Measurements from ENCODE around the gene CD1E.
"Not testable (repeated sequence)": the region's sequence is repeated elsewhere in the genome, so short reads cannot be mapped to it uniquely, and the experiment has no call there.

The CD1E gene

DNA sequence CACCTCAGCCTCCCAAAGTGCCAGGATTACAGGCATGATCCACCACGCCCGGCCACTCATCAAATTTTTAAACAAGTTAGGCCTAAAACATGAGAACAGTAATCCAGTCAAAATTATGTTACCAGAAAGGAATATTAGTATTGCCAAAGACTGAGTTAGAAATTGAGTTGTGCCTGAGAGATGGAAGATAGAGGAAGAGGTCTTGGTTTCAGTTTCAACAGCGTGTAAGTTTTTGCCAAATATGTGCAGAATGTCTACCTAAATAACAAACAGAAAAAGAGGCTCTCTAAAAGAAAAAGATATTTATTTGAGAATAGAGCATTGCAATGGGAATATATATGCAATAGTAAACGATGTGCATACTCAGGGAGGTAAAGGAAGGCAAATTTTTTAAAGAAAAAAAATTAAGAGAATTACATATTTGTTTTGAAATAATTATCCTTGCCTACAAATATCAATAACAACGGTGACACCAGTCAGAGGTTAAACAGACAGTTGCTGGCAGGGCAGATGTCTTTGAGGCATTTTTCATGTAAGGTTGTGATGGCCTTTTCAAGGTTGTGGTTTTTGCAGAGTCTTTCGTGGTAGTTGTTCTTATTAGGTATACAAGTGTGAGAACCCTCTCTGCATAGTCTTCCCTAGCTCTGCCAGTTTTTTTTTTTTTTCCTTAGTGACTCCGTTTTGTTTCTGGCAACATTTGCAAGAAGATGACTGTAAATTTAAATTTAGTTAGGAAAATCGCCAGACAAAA is 20.1 kb upstream of the CD1E start:
- peaks cover 6% of the 10 kb centered on the region for H3K4me1 Mint-ChIP-seq
- no peak for ATAC-seq (replicated peaks; ENCODE audit: extremely low read depth, poor library complexity, severe bottlenecking)
- H3K4me3 Mint-ChIP-seq: no peak overlapping the region
- no peaks in the 10 kb centered on the region for H3K9me3 Mint-ChIP-seq
- H3K27me3 Mint-ChIP-seq: peaks cover 23% of the 10 kb centered on the region
- H3K27ac Mint-ChIP-seq (ENCODE audit: low read depth): no peak overlapping the region
- no peak for DNase-seq (ENCODE audit: low spot score in 2 of 2)
- no peaks in the 10 kb centered on the region for H3K36me3 Mint-ChIP-seq (ENCODE audit: insufficient read depth)

DNA sequence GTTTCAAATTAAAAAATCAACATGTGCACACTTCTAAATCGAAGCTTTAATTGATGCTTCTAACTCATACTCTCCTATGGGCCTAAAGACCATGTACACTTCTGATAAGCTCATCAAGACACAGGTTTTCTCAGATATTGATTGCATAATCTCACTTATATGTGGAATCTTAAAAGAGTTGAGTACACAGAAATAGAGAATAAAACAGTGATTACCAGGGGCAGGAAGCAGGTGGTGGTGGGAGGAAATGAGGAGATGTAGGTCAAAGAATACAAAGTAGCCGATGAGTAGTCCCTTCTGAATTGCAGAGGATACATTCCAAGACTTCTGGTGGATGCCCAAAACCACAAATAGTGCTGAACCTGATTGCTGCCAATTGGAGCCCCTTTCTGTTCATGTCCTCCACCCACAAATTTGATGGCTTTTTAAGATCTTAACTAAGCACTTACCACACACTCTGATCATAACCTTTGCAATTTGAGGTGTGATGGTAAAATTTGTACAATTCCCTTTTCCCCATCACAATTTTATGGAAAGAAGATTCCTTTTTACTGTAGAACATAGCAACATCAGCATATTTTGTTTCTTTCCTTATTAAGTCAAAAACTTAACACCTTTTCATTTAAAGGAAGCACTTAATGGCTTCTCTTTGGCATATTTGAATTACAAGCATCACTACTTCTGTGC is 19.0 kb upstream of the CD1E start:
- Mint-ChIP-seq H3K4me3 (no peak overlapping the region), H3K36me3 (ENCODE audit: insufficient read depth) (no peaks in the 10 kb centered on the region), H3K27ac (ENCODE audit: low read depth) (no peak overlapping the region), H3K4me1 (peaks cover 6% of the 10 kb centered on the region), H3K27me3 (peaks cover 27% of the 10 kb centered on the region), H3K9me3 (no peaks in the 10 kb centered on the region)
- ATAC-seq (replicated peaks; ENCODE audit: extremely low read depth, poor library complexity, severe bottlenecking) (no peak), DNase-seq (ENCODE audit: low spot score in 2 of 2) (no peak)

DNA sequence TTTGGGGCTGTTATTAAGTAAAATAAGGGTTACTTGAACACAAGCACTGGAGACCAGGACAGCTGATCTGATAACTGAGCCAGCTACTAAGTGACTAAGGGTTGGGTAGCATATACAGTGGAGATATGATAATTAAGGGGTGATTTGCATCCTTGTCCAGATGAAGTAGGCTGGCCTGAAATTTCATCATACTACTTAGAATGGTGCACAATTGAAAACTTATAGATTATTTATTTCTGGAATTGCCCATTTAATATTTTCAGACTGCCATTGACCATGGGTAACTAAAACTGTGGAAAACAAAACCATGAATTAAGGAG is 18.5 kb upstream of the CD1E start:
- Mint-ChIP-seq H3K27me3 (peaks cover 27% of the 10 kb centered on the region), H3K9me3 (no peaks in the 10 kb centered on the region), H3K4me3 (no peak overlapping the region), H3K36me3 (ENCODE audit: insufficient read depth) (no peaks in the 10 kb centered on the region), H3K4me1 (peaks cover 6% of the 10 kb centered on the region), H3K27ac (ENCODE audit: low read depth) (no peak overlapping the region)
- no peak for ATAC-seq (replicated peaks; ENCODE audit: extremely low read depth, poor library complexity, severe bottlenecking)
- DNase-seq (ENCODE audit: low spot score in 2 of 2): no peak

DNA sequence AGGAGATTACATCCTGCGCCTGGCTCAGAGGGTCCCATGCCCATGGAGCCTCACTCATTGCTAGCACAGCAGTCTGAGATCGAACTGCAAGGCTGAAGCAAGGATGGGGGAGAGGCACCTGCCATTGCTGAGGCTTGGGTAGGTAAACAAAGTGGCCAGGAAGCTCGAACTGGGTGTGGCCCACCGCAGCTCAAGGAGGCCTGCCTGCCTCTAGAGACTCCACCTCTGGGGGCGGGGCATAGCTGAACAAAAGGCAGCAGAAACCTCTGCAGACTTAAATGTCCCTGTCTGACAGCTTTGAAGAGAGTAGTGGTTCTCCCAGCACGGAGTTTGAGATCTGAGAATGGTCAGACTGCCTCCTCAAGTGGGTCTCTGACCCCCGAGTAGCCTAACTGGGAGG is 17.3 kb upstream of the CD1E start:
- ATAC-seq (replicated peaks; ENCODE audit: extremely low read depth, poor library complexity, severe bottlenecking); DNase-seq (ENCODE audit: low spot score in 2 of 2); H3K4me1 Mint-ChIP-seq; H3K36me3 Mint-ChIP-seq (ENCODE audit: insufficient read depth); H3K9me3 Mint-ChIP-seq; H3K4me3 Mint-ChIP-seq; H3K27ac Mint-ChIP-seq (ENCODE audit: low read depth): not testable (repeated sequence)
- peaks cover 27% of the 10 kb centered on the region for H3K27me3 Mint-ChIP-seq

DNA sequence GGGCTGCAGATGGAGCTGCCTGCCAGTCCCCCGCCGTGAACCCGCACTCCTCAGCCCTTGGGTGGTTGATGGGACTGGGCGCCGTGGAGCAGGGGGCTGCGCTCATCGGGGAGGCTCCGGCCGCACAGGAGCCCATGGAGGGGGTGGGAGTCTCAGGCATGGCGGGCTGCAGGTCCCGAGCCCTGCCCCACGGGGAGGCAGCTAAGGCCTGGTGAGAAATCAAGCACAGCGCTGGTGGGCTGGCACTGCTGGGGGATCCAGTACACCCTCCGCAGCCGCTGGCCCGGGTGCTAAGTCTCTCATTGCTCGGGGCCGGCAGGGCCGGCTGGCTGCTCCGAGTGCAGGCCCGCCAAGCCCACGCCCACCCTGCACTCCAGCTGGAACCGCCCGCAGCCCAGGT is 4.7 kb upstream of the CD1E start:
- peaks cover 39% of the 10 kb centered on the region for H3K27me3 Mint-ChIP-seq
- not testable (repeated sequence) for ATAC-seq (replicated peaks; ENCODE audit: extremely low read depth, poor library complexity, severe bottlenecking); DNase-seq (ENCODE audit: low spot score in 2 of 2); H3K4me3 Mint-ChIP-seq; H3K27ac Mint-ChIP-seq (ENCODE audit: low read depth); H3K9me3 Mint-ChIP-seq; H3K36me3 Mint-ChIP-seq (ENCODE audit: insufficient read depth); H3K4me1 Mint-ChIP-seq

DNA sequence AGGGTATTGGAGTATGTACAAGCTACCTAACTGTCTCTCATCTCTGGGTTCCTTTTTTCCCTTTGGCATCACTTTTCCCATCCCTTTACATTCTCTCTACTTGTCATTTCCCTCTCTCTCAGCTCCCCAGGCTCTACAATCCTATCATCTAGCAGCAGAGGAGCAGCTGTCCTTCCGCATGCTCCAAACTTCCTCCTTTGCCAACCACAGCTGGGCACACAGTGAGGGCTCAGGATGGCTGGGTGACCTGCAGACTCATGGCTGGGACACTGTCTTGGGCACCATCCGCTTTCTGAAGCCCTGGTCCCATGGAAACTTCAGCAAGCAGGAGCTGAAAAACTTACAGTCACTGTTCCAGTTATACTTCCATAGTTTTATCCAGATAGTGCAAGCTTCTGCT is 561 bp downstream of the CD1E start:
- no peaks in the 10 kb centered on the region for H3K4me1 Mint-ChIP-seq
- H3K27ac Mint-ChIP-seq (ENCODE audit: low read depth): no peak overlapping the region
- peaks cover 1% of the 10 kb centered on the region for H3K36me3 Mint-ChIP-seq (ENCODE audit: insufficient read depth)
- peaks cover 52% of the 10 kb centered on the region for H3K27me3 Mint-ChIP-seq
- no peak for ATAC-seq (replicated peaks; ENCODE audit: extremely low read depth, poor library complexity, severe bottlenecking)
- H3K4me3 Mint-ChIP-seq: no peak overlapping the region
- no peak for DNase-seq (ENCODE audit: low spot score in 2 of 2)
- no peaks in the 10 kb centered on the region for H3K9me3 Mint-ChIP-seq

DNA sequence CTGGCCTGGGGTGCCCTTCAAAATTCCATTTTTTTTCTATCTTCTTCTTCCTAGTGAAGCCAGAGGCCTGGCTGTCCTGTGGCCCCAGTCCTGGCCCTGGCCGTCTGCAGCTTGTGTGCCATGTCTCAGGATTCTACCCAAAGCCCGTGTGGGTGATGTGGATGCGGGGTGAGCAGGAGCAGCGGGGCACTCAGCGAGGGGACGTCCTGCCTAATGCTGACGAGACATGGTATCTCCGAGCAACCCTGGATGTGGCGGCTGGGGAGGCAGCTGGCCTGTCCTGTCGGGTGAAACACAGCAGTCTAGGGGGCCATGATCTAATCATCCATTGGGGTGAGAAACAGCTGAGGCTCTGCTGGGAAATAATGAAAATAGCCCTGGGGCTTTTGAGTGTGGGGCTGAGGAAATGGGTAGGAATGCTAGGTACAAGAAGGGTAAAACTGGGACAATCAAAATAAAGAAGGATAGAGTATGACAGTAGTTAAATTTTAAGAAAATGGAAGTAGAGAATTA is 2.1 kb downstream of the CD1E start:
- no peak for DNase-seq (ENCODE audit: low spot score in 2 of 2)
- Mint-ChIP-seq H3K27ac (ENCODE audit: low read depth) (no peak overlapping the region), H3K27me3 (peaks cover 65% of the 10 kb centered on the region), H3K4me3 (no peak overlapping the region), H3K36me3 (ENCODE audit: insufficient read depth) (peaks cover 1% of the 10 kb centered on the region), H3K9me3 (no peaks in the 10 kb centered on the region), H3K4me1 (no peaks in the 10 kb centered on the region)
- ATAC-seq (replicated peaks; ENCODE audit: extremely low read depth, poor library complexity, severe bottlenecking): no peak

DNA sequence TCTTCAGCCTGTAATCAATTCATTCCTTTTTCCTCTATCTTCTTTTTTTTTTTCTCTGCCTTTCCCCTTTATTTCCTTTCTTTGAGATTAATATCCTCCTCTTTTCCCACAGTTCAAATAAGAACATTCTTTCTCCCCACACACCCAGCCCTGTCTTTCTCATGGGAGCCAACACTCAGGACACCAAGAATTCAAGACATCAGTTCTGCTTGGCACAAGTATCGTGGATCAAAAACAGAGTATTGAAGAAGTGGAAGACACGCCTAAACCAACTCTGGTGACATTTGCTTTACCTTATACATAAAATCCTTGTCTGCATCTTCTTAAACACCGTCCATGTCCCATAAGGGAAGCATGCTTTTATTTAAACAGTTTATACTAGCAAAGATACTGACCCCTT is 2.9 kb downstream of the CD1E start:
- Mint-ChIP-seq H3K9me3 (no peaks in the 10 kb centered on the region), H3K27ac (ENCODE audit: low read depth) (no peak overlapping the region), H3K36me3 (ENCODE audit: insufficient read depth) (peaks cover 1% of the 10 kb centered on the region), H3K4me1 (no peaks in the 10 kb centered on the region), H3K27me3 (peaks cover 65% of the 10 kb centered on the region), H3K4me3 (no peak overlapping the region)
- ATAC-seq (replicated peaks; ENCODE audit: extremely low read depth, poor library complexity, severe bottlenecking) (no peak), DNase-seq (ENCODE audit: low spot score in 2 of 2) (no peak)

DNA sequence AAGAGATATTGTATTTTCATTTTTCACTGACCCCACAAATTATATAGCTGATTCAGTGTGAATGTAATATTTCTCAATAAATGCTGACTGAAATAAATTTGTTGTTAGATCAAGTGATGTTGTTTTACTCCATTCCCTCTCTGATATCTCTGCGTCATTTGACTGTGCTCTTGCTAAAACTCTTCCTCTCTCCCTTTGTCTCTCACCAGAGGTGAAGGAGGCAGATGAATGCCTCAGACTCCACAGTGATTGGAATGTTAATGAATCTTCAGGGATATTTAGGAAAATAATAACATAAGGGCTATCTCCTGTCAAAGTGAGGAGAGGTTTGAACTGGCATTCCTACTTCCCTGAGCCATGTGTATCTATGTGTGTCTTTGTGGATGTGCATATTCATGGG is 3.7 kb downstream of the CD1E start:
- peaks cover 1% of the 10 kb centered on the region for H3K36me3 Mint-ChIP-seq (ENCODE audit: insufficient read depth)
- DNase-seq (ENCODE audit: low spot score in 2 of 2): no peak
- ATAC-seq (replicated peaks; ENCODE audit: extremely low read depth, poor library complexity, severe bottlenecking): no peak
- H3K27me3 Mint-ChIP-seq: peaks cover 65% of the 10 kb centered on the region
- no peak overlapping the region for H3K4me3 Mint-ChIP-seq
- no peak overlapping the region for H3K27ac Mint-ChIP-seq (ENCODE audit: low read depth)
- H3K4me1 Mint-ChIP-seq: no peaks in the 10 kb centered on the region
- no peaks in the 10 kb centered on the region for H3K9me3 Mint-ChIP-seq

DNA sequence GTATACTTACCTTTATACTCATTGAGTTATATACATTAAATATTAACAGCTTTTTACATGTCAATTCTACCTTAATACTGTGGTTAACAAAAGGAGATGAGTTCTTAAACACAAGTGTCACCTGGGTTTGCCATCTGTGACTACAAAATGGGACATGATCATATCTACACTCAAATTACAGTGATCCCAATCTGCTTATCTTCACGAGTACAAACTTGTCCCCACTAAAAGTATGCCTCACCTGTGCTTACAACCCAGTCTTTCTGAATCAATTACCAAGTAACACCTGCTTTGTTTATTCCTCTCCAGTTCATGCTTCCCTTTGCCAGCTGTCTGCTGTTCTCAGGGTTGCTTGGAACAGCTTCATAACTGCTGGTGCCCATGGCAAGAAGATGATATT is 8.8 kb downstream of the CD1E start:
- DNase-seq (ENCODE audit: low spot score in 2 of 2): no peak
- Mint-ChIP-seq H3K9me3 (no peaks in the 10 kb centered on the region), H3K27me3 (peaks cover 61% of the 10 kb centered on the region), H3K4me1 (peaks cover 10% of the 10 kb centered on the region), H3K4me3 (no peak overlapping the region), H3K27ac (ENCODE audit: low read depth) (no peak overlapping the region), H3K36me3 (ENCODE audit: insufficient read depth) (no peaks in the 10 kb centered on the region)
- no peak for ATAC-seq (replicated peaks; ENCODE audit: extremely low read depth, poor library complexity, severe bottlenecking)

DNA sequence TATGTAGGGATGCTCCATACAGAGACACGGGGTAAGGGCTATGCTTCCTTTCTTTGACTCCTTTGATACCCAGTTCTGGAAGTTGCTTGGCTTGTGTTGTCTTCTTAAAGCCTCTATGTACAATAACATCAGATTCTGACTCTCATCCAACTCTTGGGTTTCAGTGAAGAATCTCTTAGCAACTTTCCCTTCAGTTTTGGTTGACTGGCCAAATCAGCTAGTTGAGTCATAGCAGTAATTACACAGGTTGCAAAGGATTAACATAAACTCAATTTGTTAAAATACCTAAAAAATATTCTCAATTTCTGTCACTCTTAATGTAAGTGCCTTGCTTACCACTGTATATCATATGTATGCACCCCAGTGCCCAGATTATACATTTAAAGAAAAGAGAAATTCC is 9.2 kb downstream of the CD1E start:
- DNase-seq (ENCODE audit: low spot score in 2 of 2): no peak
- Mint-ChIP-seq H3K36me3 (ENCODE audit: insufficient read depth) (no peaks in the 10 kb centered on the region), H3K4me1 (peaks cover 10% of the 10 kb centered on the region), H3K4me3 (no peak overlapping the region), H3K27me3 (peaks cover 61% of the 10 kb centered on the region), H3K9me3 (no peaks in the 10 kb centered on the region), H3K27ac (ENCODE audit: low read depth) (no peak overlapping the region)
- ATAC-seq (replicated peaks; ENCODE audit: extremely low read depth, poor library complexity, severe bottlenecking): no peak

DNA sequence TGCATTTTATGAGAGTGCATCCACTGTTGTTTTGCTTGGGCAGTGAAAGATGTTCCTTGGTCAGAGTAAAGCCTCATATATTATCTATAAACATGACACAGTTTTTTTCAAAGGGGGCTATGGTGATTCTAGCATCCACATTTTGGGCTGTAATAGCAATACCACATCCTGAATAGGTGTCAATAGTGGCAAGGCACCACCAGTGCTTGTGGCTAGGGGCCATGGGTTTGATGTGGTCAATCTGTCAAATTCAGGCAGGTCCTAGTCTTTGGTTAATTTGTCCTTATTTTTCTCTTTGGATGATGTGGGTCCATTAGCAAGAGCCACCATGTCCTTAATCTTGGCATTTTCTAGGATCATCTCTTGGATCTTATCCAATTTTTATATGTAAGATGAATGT is 13.1 kb downstream of the CD1E start:
- Mint-ChIP-seq H3K36me3 (ENCODE audit: insufficient read depth) (no peaks in the 10 kb centered on the region), H3K27me3 (peaks cover 84% of the 10 kb centered on the region), H3K9me3 (peaks cover 9% of the 10 kb centered on the region), H3K4me3 (no peak overlapping the region), H3K4me1 (peaks cover 10% of the 10 kb centered on the region), H3K27ac (ENCODE audit: low read depth) (no peak overlapping the region)
- no peak for DNase-seq (ENCODE audit: low spot score in 2 of 2)
- ATAC-seq (replicated peaks; ENCODE audit: extremely low read depth, poor library complexity, severe bottlenecking): no peak

DNA sequence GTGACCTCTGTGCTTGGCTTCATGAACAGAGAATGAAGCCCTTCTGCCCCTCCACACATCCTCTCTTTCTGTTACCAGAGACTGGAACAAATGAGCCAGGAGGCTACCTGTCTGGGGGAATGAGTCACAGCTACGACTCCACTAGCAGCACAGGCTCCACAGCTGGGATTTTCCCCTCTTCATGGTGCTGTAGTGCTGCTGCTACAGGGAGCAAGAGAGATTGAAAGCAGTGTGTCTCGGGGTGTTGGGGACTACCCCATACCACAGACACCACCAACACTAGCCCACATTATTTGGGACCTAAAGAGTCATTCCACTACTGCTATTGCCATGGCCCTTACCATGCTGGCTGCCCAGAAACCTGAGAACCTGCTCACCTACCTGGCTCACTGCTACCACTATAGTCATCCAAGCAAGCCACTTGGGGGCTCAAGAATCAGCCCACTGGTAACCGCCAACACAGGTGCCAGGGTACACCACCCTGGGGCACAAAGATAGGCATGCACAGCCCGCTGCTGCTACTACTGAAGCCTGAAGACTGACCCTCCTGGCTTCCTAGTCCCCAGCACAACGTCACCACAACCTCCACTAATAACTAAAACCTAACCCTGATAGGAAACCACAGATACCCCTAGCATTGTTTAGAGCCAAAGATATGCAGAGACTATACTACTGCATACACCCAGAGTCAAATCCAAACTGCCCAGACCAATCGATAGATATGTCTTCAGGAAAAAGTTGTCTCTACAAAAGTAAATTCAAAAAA is 17.7 kb downstream of the CD1E start:
- no peak overlapping the region for H3K27ac Mint-ChIP-seq (ENCODE audit: low read depth)
- peaks cover 97% of the 10 kb centered on the region for H3K27me3 Mint-ChIP-seq
- DNase-seq (ENCODE audit: low spot score in 2 of 2) (no peak), ATAC-seq (replicated peaks; ENCODE audit: extremely low read depth, poor library complexity, severe bottlenecking) (no peak)
- no peaks in the 10 kb centered on the region for H3K36me3 Mint-ChIP-seq (ENCODE audit: insufficient read depth)
- H3K4me3 Mint-ChIP-seq: no peak overlapping the region
- peaks cover 7% of the 10 kb centered on the region for H3K4me1 Mint-ChIP-seq
- H3K9me3 Mint-ChIP-seq: peaks cover 16% of the 10 kb centered on the region

All from central memory CD8-positive, alpha-beta T cell (primary cell).